Breast epithelium (tissue), 3 donors: ENCODE data around the gene CES4A.

ENCODE experiments used
- POLR2A ChIP-seq: fragments of 450-650 bp; IDR thresholded peaks from one replicate; pipeline ENCODE4 v1.6.1; 2016; ENCODE audit warnings: antibody characterized with exemption, mild to moderate bottlenecking, moderate library complexity
- POLR2AphosphoS5 ChIP-seq, 3 donors: sonication (generic); formaldehyde crosslinking; IDR thresholded peaks; one replicate each; pipeline ENCODE4 v1.6.1; 2017; ENCODE audit warnings: antibody characterized with exemption in 3 of 3

DNA sequence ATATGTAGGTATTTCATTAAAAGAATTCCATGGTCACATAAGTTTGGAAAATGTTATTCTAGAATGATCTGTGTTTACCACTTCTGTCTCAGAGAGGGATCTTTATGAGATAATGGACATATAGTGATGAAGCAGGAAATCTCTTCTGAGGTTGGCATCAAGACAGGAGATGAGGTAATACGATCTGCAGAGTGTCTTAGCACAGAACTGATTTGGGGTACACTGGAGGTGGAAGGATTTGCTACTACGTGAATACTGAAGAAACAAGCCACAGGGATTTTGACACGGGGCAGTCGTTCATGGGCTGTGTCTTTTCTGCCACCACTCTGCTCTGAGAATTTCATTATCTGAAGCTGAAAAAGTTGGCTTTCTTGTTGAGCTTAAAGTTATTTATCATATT is 46.1 kb downstream of the CES4A start:
- no peak for TF ChIP-seq POLR2A
- TF ChIP-seq POLR2AphosphoS5 (IDR thresholded peaks at IDR 0.05), result no peak
